HG03139 (cell line): ENCODE data around the gene NME1.
"Not testable (repeated sequence)": the region's sequence is repeated elsewhere in the genome, so short reads cannot be mapped to it uniquely, and the experiment has no call there.

Experiments
- ATAC-seq: cut with Tn5 transposase; IDR thresholded peaks from one replicate; pipeline ENCODE4 v1.9.1; 2021; ENCODE audit not compliant: unreplicated experiment

The NME1 gene

GRCh38 chr17:51144266-51145022, 8.9 kb upstream of the NME1 start:
- ATAC-seq: no peak

GRCh38 chr17:51147650-51148049, 5.7 kb upstream of the NME1 start:
- ATAC-seq: no peak

GRCh38 chr17:51149163-51149562, 4.2 kb upstream of the NME1 start:
- no peak for ATAC-seq

GRCh38 chr17:51150932-51151331, 2.4 kb upstream of the NME1 start:
- ATAC-seq: no peak

- no peak for ATAC-seq
These were observed 571 bp upstream of the NME1 start for GRCh38 chr17:51152766-51153209.

GRCh38 chr17:51154176-51154575, 817 bp downstream of the NME1 start:
- no peak for ATAC-seq

- ATAC-seq: no peak
These were observed 2.1 kb downstream of the NME1 start for GRCh38 chr17:51155416-51155815.

- ATAC-seq: no peak
These were observed 6.2 kb downstream of the NME1 start for GRCh38 chr17:51159604-51160003.

GRCh38 chr17:51161541-51161940, 8.2 kb downstream of the NME1 start:
- no peak for ATAC-seq

GRCh38 chr17:51164911-51165679, 11.7 kb downstream of the NME1 start:
- ATAC-seq: no peak

- ATAC-seq: peak; percentile 15
These were observed 12.4 kb downstream of the NME1 start for GRCh38 chr17:51165680-51166197.

- peak; percentile 82 for ATAC-seq
These were observed 13.0 kb downstream of the NME1 start, which contains the start of gene NME2 for GRCh38 chr17:51166198-51166986. NME2 (plus strand) TSS chr17:51166411; CDS start chr17:51166831, 420 bp downstream.

- peak; percentile 42 for ATAC-seq
These were observed 13.9 kb downstream of the NME1 start for GRCh38 chr17:51166987-51167931.

- no peak for ATAC-seq
These were observed 16.0 kb downstream of the NME1 start for GRCh38 chr17:51169340-51169739.

- no peak for ATAC-seq
These were observed 17.4 kb downstream of the NME1 start for GRCh38 chr17:51170736-51171135.

- ATAC-seq: not testable (repeated sequence)
These were observed 18.7 kb downstream of the NME1 start for GRCh38 chr17:51172030-51172429.

- ATAC-seq: no peak
These were observed 27.1 kb downstream of the NME1 start for GRCh38 chr17:51180486-51180885.

- no peak for ATAC-seq
These were observed 30.8 kb downstream of the NME1 start for GRCh38 chr17:51184124-51184523.

- no peak for ATAC-seq
These were observed 32.5 kb downstream of the NME1 start for GRCh38 chr17:51185763-51186332.
